ENCODE results near the gene FOXO3. TPM values are rescaled to one million over a fixed set of nuclear protein-coding genes. Genes with fewer than 3 reads are reported as not detected.

Gene FOXO3
- total RNA-seq, 6 experiments from 2014 or later = 18.1 to 45.2 (median 23.8) TPM

DNA sequence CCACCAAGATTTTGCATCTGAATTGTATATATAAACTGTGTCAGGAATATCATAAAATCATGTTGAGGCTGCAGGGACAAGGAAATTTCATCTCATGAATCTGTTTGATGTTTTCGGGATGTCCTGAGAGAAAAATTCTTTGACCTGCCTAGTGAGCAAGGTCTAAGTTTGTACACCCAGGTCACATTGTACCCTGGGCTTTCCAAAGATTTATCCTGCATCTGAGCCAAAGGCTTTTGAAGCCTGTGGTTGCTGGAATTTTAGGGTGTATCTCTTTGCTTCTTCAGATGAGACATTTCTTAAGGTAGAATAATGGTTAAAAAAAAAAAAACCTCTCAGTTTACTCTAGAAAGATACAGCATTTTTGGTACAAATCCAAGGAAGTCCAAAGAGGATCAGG is 63.3 kb downstream of the FOXO3 start:
- 25% methylated on average over 1 of the region's 1 CpG for WGBS (ENCODE audit: insufficient coverage, low coverage, low lambda C conversion rate, missing lambda C conversion rate)
- intact Hi-C loops (cut with DNase I) = no loop called here
- no peaks in the 10 kb centered on the region for H3K27me3 ChIP-seq
- H3K27ac ChIP-seq = peak overlapping the region in 2 of 3 donors; percentile 9 to 37
- TF ChIP-seq, protein P1, sequence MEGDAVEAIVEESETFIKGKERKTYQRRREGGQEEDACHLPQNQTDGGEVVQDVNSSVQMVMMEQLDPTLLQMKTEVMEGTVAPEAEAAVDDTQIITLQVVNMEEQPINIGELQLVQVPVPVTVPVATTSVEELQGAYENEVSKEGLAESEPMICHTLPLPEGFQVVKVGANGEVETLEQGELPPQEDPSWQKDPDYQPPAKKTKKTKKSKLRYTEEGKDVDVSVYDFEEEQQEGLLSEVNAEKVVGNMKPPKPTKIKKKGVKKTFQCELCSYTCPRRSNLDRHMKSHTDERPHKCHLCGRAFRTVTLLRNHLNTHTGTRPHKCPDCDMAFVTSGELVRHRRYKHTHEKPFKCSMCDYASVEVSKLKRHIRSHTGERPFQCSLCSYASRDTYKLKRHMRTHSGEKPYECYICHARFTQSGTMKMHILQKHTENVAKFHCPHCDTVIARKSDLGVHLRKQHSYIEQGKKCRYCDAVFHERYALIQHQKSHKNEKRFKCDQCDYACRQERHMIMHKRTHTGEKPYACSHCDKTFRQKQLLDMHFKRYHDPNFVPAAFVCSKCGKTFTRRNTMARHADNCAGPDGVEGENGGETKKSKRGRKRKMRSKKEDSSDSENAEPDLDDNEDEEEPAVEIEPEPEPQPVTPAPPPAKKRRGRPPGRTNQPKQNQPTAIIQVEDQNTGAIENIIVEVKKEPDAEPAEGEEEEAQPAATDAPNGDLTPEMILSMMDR (IDR thresholded peaks at IDR 0.05) = no peak
- TF ChIP-seq POLR2A (IDR thresholded peaks at IDR 0.05) = no peak
- no peaks in the 10 kb centered on the region for H3K36me3 ChIP-seq
- H3K4me1 ChIP-seq = peaks cover 0 to 65% (median 29%) of the 10 kb centered on the region in 4 donors
- no peaks in the 10 kb centered on the region for H3K9me3 ChIP-seq
- H3K4me3 ChIP-seq = no peak overlapping the region
- ATAC-seq (peak; percentile 50 to 81 (median 77)), DNase-seq (peak in 1 of 3 donors; percentile 63)

DNA sequence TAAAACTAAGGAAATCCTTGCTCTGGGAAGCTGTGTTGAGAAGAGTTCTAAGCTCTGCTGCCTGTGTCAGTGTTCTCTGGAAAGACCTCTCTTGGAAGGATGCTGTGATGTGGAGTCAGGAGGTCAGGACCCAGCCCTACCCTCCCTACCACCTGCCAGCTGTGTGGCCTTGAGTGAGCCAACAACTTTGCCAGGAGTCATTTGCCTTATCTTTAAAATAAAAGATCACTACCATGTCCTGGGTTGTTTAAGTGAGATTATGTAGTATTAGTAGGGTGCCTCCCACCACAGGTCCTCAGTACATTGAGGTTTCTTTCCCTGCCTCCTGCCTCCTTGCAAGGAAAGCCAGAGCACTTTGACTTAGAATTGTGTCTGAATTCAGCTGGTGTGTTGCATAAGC is 64.9 kb downstream of the FOXO3 start:
- Histone ChIP-seq H3K27me3 (no peaks in the 10 kb centered on the region), H3K4me3 (no peak overlapping the region), H3K27ac (no peak overlapping the region), H3K9me3 (no peaks in the 10 kb centered on the region), H3K4me1 (peaks cover 0 to 65% (median 28%) of the 10 kb centered on the region in 4 donors), H3K36me3 (no peaks in the 10 kb centered on the region)
- ATAC-seq (peak in 3 of 4 donors; percentile 19 to 52 (median 43)), DNase-seq (no peak)
- intact Hi-C loops (cut with DNase I) = no loop called here
- TF ChIP-seq POLR2A (IDR thresholded peaks at IDR 0.05) = no peak
- TF ChIP-seq, protein P1 (IDR thresholded peaks at IDR 0.05) = no peak

DNA sequence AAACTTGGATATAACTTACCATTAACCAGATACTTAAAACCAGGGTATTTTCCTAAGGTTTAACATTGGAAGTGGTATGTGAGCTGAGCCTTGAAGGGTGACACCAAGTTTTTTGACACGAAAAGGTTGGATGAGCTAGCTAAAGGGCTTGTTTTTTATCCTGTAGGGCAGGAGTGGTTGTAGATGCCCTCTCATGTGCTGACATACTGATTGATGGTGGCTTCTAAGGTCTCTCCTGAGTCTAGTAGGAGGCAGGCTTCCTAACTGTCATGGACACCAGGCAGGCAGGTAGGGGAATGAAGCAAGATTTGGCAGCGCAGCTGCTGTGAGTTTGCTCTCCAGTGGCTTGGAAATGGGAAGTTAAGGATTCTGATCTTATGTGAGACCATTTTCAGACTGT is 66.1 kb downstream of the FOXO3 start:
- no peak for DNase-seq
- H3K4me1 ChIP-seq = peaks cover 0 to 73% (median 26%) of the 10 kb centered on the region in 4 donors
- no peak for ATAC-seq
- no peaks in the 10 kb centered on the region for H3K27me3 ChIP-seq
- 100% methylated on average over 1 of the region's 2 CpGs for WGBS (ENCODE audit: insufficient coverage, low coverage, low lambda C conversion rate, missing lambda C conversion rate)
- no peaks in the 10 kb centered on the region for H3K36me3 ChIP-seq
- H3K9me3 ChIP-seq = no peaks in the 10 kb centered on the region
- no peak overlapping the region for H3K4me3 ChIP-seq
- no peak overlapping the region for H3K27ac ChIP-seq
- TF ChIP-seq POLR2A (IDR thresholded peaks at IDR 0.05) = no peak
- TF ChIP-seq, protein P1 (IDR thresholded peaks at IDR 0.05) = no peak
- intact Hi-C loops (cut with DNase I) = no loop called here

DNA sequence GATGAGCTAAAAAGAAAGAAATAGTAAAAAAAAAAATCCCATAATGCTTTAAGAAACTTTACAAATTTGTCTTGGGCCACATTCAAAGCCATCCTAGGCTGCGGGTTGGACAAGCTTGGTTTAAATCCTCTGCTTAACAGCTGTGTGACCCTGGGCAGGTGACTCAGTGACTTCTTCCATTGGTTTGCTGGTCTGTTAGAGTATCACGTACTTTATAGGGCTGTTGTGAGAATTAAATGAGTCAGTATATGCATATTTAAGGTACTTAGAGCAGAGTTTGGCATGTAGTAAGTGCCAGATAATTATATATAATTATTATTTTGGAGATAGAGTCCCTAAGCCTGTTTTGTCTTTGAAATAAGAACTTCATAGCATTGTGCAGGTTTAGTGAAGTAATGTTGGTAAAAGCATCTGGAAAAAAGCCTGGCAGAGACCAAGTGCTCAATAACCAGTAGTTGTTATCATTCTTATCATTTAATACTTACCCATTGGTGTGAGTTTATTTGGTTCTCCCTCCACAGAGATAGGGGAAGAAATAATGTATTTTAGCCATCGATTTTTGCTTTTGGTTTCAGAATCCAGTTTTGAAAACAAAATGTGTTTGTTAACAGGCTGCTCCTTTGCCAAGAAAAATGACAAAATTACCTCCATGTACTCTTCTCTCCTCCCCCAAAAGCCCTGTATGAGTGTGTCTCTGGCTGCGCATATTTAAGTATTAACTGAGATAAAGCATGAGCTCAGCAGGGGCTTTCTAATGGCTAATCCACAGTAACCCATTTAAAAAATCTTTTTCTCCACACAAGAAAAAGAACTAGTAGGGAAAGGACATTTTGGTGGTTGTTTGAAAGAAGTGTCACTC is 67.2 kb downstream of the FOXO3 start:
- H3K27ac ChIP-seq = no peak overlapping the region
- WGBS (ENCODE audit: insufficient coverage, low coverage, low lambda C conversion rate, missing lambda C conversion rate) = 33% methylated on average over 4 of the region's 4 CpGs
- H3K27me3 ChIP-seq = no peaks in the 10 kb centered on the region
- no peaks in the 10 kb centered on the region for H3K9me3 ChIP-seq
- peak in 2 of 4 donors; percentile 34 to 55 for ATAC-seq
- TF ChIP-seq, protein P1 (IDR thresholded peaks at IDR 0.05) = no peak
- no peak for TF ChIP-seq POLR2A (IDR thresholded peaks at IDR 0.05)
- DNase-seq = no peak
- peaks cover 0 to 80% (median 28%) of the 10 kb centered on the region in 4 donors for H3K4me1 ChIP-seq
- intact Hi-C loops (cut with DNase I) = no loop called here
- H3K4me3 ChIP-seq = no peak overlapping the region
- H3K36me3 ChIP-seq = no peaks in the 10 kb centered on the region

Measured in right lobe of liver (tissue), 6 donors.